ENCODE measurements around the gene MAP7. TPM values are rescaled to one million over a fixed set of nuclear protein-coding genes. Genes with fewer than 3 reads are reported as not detected.
A peak's percentile ranks its signal among the peaks of the same experiment; 100 is the strongest.

MAP7 gene
- total RNA-seq, 2 experiments from 2014 or later: 0.45 to 0.49 TPM

DNA sequence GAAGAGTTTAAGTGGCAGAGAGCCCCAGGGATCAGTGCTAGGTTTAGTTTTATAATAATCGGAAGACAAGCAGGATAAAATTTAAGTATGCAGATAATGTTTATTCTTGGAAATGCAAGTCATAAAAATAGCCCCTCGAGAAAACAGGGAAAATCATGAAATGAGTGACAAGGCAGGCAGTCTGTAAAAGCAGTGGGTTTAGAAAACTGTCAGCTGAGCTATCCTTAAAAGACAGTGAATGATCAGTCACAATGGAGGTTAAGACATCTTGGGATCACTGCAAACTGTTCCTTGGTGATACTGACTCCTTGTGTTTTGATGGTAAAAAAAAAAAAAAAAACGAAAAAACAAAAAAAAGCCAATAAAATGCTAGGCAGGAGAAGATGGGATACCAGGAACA lies 199.3 kb downstream of the MAP7 start:
- Histone ChIP-seq H3K27ac (ENCODE audit: low read depth in 1 of 2, low read length in 2 of 2) (no peak overlapping the region), H3K36me3 (ENCODE audit: insufficient read depth, low read length) (no peaks in the 10 kb centered on the region), H3K4me3 (ENCODE audit: low read length) (no peak overlapping the region), H3K9me3 (ENCODE audit: control insufficient read depth in 1 of 2, insufficient read depth in 1 of 2, low read length in 2 of 2) (no peaks in the 10 kb centered on the region), H3K4me1 (ENCODE audit: insufficient read depth, low read length) (no peaks in the 10 kb centered on the region), H3K27me3 (ENCODE audit: control insufficient read depth in 1 of 2, insufficient read depth in 2 of 2, low read length in 2 of 2) (no peaks in the 10 kb centered on the region)
- Mint-ChIP-seq H3K36me3 (ENCODE audit: low read depth) (no peaks in the 10 kb centered on the region), H3K4me1 (ENCODE audit: low read depth) (no peaks in the 10 kb centered on the region), H3K4me3 (no peak overlapping the region), H3K27ac (no peak overlapping the region), H3K9me3 (no peaks in the 10 kb centered on the region), H3K27me3 (no peaks in the 10 kb centered on the region)
- intact Hi-C loops (cut with DNase I, micrococcal nuclease): no loop called here
- TF ChIP-seq, protein P1, sequence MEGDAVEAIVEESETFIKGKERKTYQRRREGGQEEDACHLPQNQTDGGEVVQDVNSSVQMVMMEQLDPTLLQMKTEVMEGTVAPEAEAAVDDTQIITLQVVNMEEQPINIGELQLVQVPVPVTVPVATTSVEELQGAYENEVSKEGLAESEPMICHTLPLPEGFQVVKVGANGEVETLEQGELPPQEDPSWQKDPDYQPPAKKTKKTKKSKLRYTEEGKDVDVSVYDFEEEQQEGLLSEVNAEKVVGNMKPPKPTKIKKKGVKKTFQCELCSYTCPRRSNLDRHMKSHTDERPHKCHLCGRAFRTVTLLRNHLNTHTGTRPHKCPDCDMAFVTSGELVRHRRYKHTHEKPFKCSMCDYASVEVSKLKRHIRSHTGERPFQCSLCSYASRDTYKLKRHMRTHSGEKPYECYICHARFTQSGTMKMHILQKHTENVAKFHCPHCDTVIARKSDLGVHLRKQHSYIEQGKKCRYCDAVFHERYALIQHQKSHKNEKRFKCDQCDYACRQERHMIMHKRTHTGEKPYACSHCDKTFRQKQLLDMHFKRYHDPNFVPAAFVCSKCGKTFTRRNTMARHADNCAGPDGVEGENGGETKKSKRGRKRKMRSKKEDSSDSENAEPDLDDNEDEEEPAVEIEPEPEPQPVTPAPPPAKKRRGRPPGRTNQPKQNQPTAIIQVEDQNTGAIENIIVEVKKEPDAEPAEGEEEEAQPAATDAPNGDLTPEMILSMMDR (IDR thresholded peaks at IDR 0.05): no peak
- ATAC-seq (ENCODE audit: poor library complexity) (no peak), DNase-seq (no peak)
- ChIA-PET CTCF (no interaction called here), POLR2A (no interaction called here)

DNA sequence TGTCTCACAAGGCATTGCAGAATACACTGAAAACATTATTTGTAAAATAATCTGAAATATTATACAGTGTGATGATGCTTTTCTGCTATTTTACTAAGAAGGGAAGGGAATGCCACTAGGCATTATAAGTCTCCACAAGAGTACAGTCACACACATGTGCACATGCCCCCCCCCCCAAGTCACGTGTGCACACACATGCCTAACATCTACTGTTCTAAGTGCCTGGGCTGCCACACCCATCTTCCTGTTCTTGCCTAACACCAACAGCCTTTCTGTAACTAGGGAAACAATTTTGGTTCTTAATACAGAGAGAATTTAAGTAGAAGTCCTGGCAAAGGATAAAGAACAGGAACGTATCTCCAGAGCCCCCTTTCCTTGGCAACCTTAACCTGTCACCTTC lies 202.4 kb downstream of the MAP7 start:
- intact Hi-C loops (cut with DNase I, micrococcal nuclease): no loop called here
- no peaks in the 10 kb centered on the region for H3K4me1 Mint-ChIP-seq (ENCODE audit: low read depth)
- no peaks in the 10 kb centered on the region for H3K36me3 Mint-ChIP-seq (ENCODE audit: low read depth)
- ChIA-PET POLR2A (no interaction called here), CTCF (no interaction called here)
- Histone ChIP-seq H3K9me3 (ENCODE audit: control insufficient read depth in 1 of 2, insufficient read depth in 1 of 2, low read length in 2 of 2) (no peaks in the 10 kb centered on the region), H3K27me3 (ENCODE audit: control insufficient read depth in 1 of 2, insufficient read depth in 2 of 2, low read length in 2 of 2) (no peaks in the 10 kb centered on the region), H3K36me3 (ENCODE audit: insufficient read depth, low read length) (peaks cover 2% of the 10 kb centered on the region), H3K4me3 (ENCODE audit: low read length) (no peak overlapping the region), H3K4me1 (ENCODE audit: insufficient read depth, low read length) (no peaks in the 10 kb centered on the region), H3K27ac (ENCODE audit: low read depth in 1 of 2, low read length in 2 of 2) (no peak overlapping the region)
- H3K27me3 Mint-ChIP-seq: no peaks in the 10 kb centered on the region
- no peak overlapping the region for H3K27ac Mint-ChIP-seq
- ATAC-seq (ENCODE audit: poor library complexity): no peak
- H3K9me3 Mint-ChIP-seq: no peaks in the 10 kb centered on the region
- DNase-seq: peak in 2 of 14 experiments; percentile 22 to 25
- TF ChIP-seq, protein P1 (IDR thresholded peaks at IDR 0.05): no peak
- H3K4me3 Mint-ChIP-seq: no peak overlapping the region

DNA sequence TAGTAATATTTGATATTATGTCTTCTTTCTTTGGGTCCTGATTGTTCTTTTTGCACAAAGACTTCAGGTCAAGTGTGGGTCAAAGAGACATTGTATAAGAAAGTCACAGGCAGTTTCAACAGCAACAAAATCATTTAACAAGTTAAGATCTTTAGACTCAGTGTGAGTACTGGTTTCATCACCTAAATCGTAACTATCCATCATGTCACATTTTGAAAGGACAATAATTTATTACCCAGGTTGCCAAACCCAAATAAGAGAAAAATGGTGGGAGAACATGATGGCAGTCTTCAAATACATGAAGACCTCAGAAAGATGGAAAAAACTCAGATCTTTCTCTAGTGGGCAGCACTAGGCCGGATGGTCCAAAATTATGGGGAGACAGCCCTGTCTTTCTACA lies 205.1 kb downstream of the MAP7 start:
- CTCF ChIA-PET: no interaction called here
- Mint-ChIP-seq H3K36me3 (ENCODE audit: low read depth) (no peaks in the 10 kb centered on the region), H3K4me3 (no peak overlapping the region), H3K27me3 (no peaks in the 10 kb centered on the region), H3K27ac (no peak overlapping the region), H3K4me1 (ENCODE audit: low read depth) (no peaks in the 10 kb centered on the region), H3K9me3 (no peaks in the 10 kb centered on the region)
- Histone ChIP-seq H3K27ac (ENCODE audit: low read depth in 1 of 2, low read length in 2 of 2) (no peak overlapping the region), H3K27me3 (ENCODE audit: control insufficient read depth in 1 of 2, insufficient read depth in 2 of 2, low read length in 2 of 2) (no peaks in the 10 kb centered on the region), H3K9me3 (ENCODE audit: control insufficient read depth in 1 of 2, insufficient read depth in 1 of 2, low read length in 2 of 2) (no peaks in the 10 kb centered on the region), H3K4me1 (ENCODE audit: insufficient read depth, low read length) (no peaks in the 10 kb centered on the region), H3K36me3 (ENCODE audit: insufficient read depth, low read length) (peaks cover 2% of the 10 kb centered on the region), H3K4me3 (ENCODE audit: low read length) (no peak overlapping the region)
- intact Hi-C loops (cut with DNase I, micrococcal nuclease): no loop called here
- POLR2A ChIA-PET: no interaction called here
- ATAC-seq (ENCODE audit: poor library complexity): no peak
- TF ChIP-seq, protein P1 (IDR thresholded peaks at IDR 0.05): no peak
- DNase-seq: no peak

All from CD4-positive, alpha-beta T cell (primary cell).